HepG2 (cell line): Measurements from ENCODE around the gene PCSK6.

ENCODE experiments used
- E2F1 ChIP-seq: sonication (generic); formaldehyde crosslinking; IDR thresholded peaks from 2 replicates; pipeline ENCODE4 v1.5.0; 2020; ENCODE audit warnings: missing genetic modification reagents
- EP300 ChIP-seq, 3 experiments: sonication (generic) in 1 of 3; formaldehyde crosslinking in 1 of 3; IDR thresholded peaks; 2 replicates each; pipeline versions ENCODE4 v1.5.1 to v1.6.1; 2011 to 2020; ENCODE audit warnings: low read depth in 2 of 3, low read length in 2 of 3, borderline replicate concordance in 1 of 3, improper control_type of control experiment in 1 of 3, mild to moderate bottlenecking in 1 of 3, missing genetic modification reagents in 1 of 3, moderate library complexity in 1 of 3
- JUND ChIP-seq: sonication (generic); formaldehyde crosslinking; IDR thresholded peaks from 2 replicates; pipeline ENCODE4 v1.8.0; 2022; ENCODE audit warnings: mild to moderate bottlenecking, missing genetic modification reagents
- POLR2A ChIP-seq, 2 experiments: IDR thresholded peaks; 2 replicates each; pipeline ENCODE4 v1.6.1; 2011; ENCODE audit warnings: low read depth in 2 of 2, low read length in 2 of 2, mild to moderate bottlenecking in 1 of 2, moderate library complexity in 1 of 2; ENCODE audit not compliant: insufficient read depth in 1 of 2
- PREB ChIP-seq: sonication (generic); formaldehyde crosslinking; IDR thresholded peaks from 2 replicates; pipeline ENCODE4 v1.4.0; 2020; ENCODE audit warnings: missing genetic modification reagents
- RBM39 ChIP-seq: fragments of 200-400 bp; formaldehyde crosslinking; IDR thresholded peaks from one replicate; pipeline ENCODE4 v1.6.1; 2018; ENCODE audit warnings: antibody characterized with exemption, mild to moderate bottlenecking, low read depth, low read length; ENCODE audit not compliant: poor library complexity, severe bottlenecking
- SAP130 ChIP-seq: IDR thresholded peaks from 2 replicates; pipeline ENCODE4 v1.6.1; 2016; ENCODE audit warnings: low read depth
- SETDB1 ChIP-seq: sonication (generic); formaldehyde crosslinking; IDR thresholded peaks from 2 replicates; pipeline ENCODE4 v1.5.1; 2020; ENCODE audit warnings: missing genetic modification reagents, mild to moderate bottlenecking, borderline replicate concordance
- THYN1 ChIP-seq: sonication (generic); formaldehyde crosslinking; IDR thresholded peaks from 2 replicates; pipeline ENCODE4 v1.8.1; 2023; ENCODE audit warnings: low read depth, mild to moderate bottlenecking, moderate library complexity, missing genetic modification reagents, borderline replicate concordance
- ZNF607 ChIP-seq: sonication (generic); formaldehyde crosslinking; IDR thresholded peaks from 2 replicates; pipeline ENCODE4 v1.5.1; 2020; ENCODE audit warnings: missing genetic modification reagents, mild to moderate bottlenecking, borderline replicate concordance
- ZNF850 ChIP-seq: sonication (generic); formaldehyde crosslinking; conservative IDR thresholded peaks from 2 replicates; pipeline ENCODE4 v1.9.0; 2021; ENCODE audit warnings: mild to moderate bottlenecking, missing genetic modification reagents

- TF ChIP-seq EP300 (IDR thresholded peaks at IDR 0.05; ENCODE audit: low read depth in 2 of 2, low read length in 2 of 2) (no peak), EP300 (CRISPR knock-in tag; IDR thresholded peaks at IDR 0.05; ENCODE audit: borderline replicate concordance) (no peak), ZNF607 (no peak), RBM39 (no peak), THYN1 (CRISPR knock-in tag) (no peak), ZNF850 (no peak), PREB (CRISPR knock-in tag) (no peak), SETDB1 (no peak), SAP130 (CRISPR knock-in tag) (no peak), JUND (no peak), POLR2A (IDR thresholded peaks at IDR 0.05; ENCODE audit: insufficient read depth in 1 of 2, low read depth in 2 of 2, low read length in 2 of 2) (no peak), E2F1 (no peak)
Measured at GRCh38 chr15:101437618-101438481, 51.7 kb downstream of the PCSK6 start.
